ENCODE data around the gene ANKRD63. TPM values are rescaled to one million over a fixed set of nuclear protein-coding genes. Genes with fewer than 3 reads are reported as not detected.

The ANKRD63 gene
- total RNA-seq, 1 experiment from 2014 or later, result 0.46 TPM

DNA sequence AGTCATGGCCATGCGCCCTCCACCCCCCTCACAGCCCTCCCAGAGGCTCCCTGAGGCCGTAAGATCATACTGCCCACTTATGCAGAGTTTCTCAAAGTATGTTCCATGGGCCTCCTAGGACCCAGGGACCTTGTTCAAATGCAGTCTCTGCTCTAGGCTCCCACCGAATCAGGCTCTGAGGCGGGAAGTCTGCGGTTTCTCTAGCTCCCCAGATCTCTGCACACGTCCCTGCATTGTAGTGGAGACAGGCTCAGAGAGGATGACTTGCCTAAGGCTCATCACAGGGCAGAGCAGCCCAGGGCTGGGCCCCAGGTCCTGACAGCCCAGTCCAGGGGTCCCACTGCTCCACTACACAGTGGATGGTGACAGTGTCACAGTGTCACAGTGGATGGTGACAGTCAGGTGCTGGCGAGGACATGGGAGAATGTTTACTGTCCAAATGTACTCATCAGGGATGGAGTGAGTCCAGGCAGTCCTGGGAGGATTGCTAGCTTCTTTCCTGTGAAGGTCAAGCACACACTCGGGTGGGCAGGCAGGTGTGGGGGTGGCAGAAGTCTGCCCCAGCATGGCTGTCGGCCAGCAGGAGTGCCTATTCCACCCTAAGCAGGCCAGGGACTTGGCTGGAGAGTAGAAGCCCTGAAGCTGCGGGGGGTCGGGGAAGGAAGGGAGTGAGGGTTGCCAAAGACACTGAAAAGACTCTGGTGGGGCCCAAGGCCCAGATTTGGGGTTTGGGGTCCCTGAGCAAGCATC, 12.4 kb downstream of the ANKRD63 start:
- TF ChIP-seq, protein P1, sequence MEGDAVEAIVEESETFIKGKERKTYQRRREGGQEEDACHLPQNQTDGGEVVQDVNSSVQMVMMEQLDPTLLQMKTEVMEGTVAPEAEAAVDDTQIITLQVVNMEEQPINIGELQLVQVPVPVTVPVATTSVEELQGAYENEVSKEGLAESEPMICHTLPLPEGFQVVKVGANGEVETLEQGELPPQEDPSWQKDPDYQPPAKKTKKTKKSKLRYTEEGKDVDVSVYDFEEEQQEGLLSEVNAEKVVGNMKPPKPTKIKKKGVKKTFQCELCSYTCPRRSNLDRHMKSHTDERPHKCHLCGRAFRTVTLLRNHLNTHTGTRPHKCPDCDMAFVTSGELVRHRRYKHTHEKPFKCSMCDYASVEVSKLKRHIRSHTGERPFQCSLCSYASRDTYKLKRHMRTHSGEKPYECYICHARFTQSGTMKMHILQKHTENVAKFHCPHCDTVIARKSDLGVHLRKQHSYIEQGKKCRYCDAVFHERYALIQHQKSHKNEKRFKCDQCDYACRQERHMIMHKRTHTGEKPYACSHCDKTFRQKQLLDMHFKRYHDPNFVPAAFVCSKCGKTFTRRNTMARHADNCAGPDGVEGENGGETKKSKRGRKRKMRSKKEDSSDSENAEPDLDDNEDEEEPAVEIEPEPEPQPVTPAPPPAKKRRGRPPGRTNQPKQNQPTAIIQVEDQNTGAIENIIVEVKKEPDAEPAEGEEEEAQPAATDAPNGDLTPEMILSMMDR (conservative IDR thresholded peaks at IDR 0.05), result no peak
- Histone ChIP-seq H3K14ac (ENCODE audit: insufficient read depth, low read length) (no peak overlapping the region), H3K4me2 (ENCODE audit: insufficient read depth, insufficient read length, low read length) (no peak overlapping the region), H4K8ac (replicated peaks; ENCODE audit: insufficient read length, low read depth, low read length) (no peak overlapping the region), H2BK15ac (ENCODE audit: low read depth, low read length) (no peak overlapping the region), H4K91ac (ENCODE audit: insufficient read length, low read depth, low read length) (no peak overlapping the region), H3T11ph (ENCODE audit: low read length) (no peak overlapping the region), H3K4me1 (ENCODE audit: insufficient read depth, low read length) (no peaks in the 10 kb centered on the region), H3K9ac (ENCODE audit: extremely low read depth, insufficient read length, low read length) (no peak overlapping the region), H2AFZ (ENCODE audit: low read length) (no peak overlapping the region), H2AK5ac (ENCODE audit: insufficient read length, low read length) (no peak overlapping the region), H2BK5ac (ENCODE audit: insufficient read length, low read length) (no peak overlapping the region), H3K23me2 (ENCODE audit: insufficient read length, low read depth, low read length, poor library complexity, severe bottlenecking) (no peaks in the 10 kb centered on the region), H3K79me2 (ENCODE audit: insufficient read depth, low read length) (no peaks in the 10 kb centered on the region), H3K79me1 (ENCODE audit: insufficient read depth, low read depth, low read length, poor library complexity, severe bottlenecking) (no peaks in the 10 kb centered on the region), H2BK20ac (ENCODE audit: low read depth, low read length, poor library complexity, severe bottlenecking) (no peak overlapping the region), H3K27ac (ENCODE audit: insufficient read length, low read depth, low read length) (no peak overlapping the region), H3K18ac (ENCODE audit: insufficient read length, low read depth, low read length) (no peak overlapping the region), H3K27me3 (ENCODE audit: insufficient read depth, low read length) (no peaks in the 10 kb centered on the region), H3K56ac (ENCODE audit: insufficient read length, low read depth, low read length) (no peak overlapping the region), H3K4ac (ENCODE audit: low read depth, low read length) (no peak overlapping the region), H2BK120ac (ENCODE audit: low read depth, low read length, poor library complexity, severe bottlenecking) (no peak overlapping the region), H3K9me3 (ENCODE audit: control insufficient read depth, low read depth, low read length) (no peaks in the 10 kb centered on the region), H4K20me1 (ENCODE audit: control insufficient read depth, insufficient read depth, insufficient read length) (no peaks in the 10 kb centered on the region), H2BK12ac (ENCODE audit: insufficient read length, low read depth, low read length) (no peak overlapping the region), H4K5ac (ENCODE audit: insufficient read length, low read depth, low read length) (no peak overlapping the region), H3K23ac (ENCODE audit: insufficient read length, low read depth, low read length) (no peak overlapping the region)
- Mint-ChIP-seq H3K27me3 (ENCODE audit: low read depth) (no peaks in the 10 kb centered on the region; the same call in 1 of the 2 replicates), H3K4me1 (peaks cover 17 to 38% of the 10 kb centered on the region in 2 experiments), H3K27ac (no peak overlapping the region; a peak in 1 of 7 replicates), H3K36me3 (ENCODE audit: insufficient read depth in 1 of 3, low read depth in 3 of 3) (peaks cover 0 to 11% (median 2%) of the 10 kb centered on the region in 3 experiments; a peak in 3 of 7 replicates), H3K9me3 (no peaks in the 10 kb centered on the region; a peak in 1 of 5 replicates), H3K4me3 (no peak overlapping the region)
- WGBS (ENCODE audit: extremely low coverage, insufficient read length, low lambda C conversion rate), result no CpG with 5 or more reads among the region's 11 CpGs
- DNase-seq, result no peak
